Suppressor macrophage (primary cell): ENCODE data around the gene SNX25.
"Not testable (repeated sequence)": the region's sequence is repeated elsewhere in the genome, so short reads cannot be mapped to it uniquely, and the experiment has no call there.

Experiments used
- DNase-seq, 4 experiments: peaks; one replicate each; pipeline ENCODE4 v3.0.0-alpha.2; 2020 to 2022

Gene SNX25

DNA sequence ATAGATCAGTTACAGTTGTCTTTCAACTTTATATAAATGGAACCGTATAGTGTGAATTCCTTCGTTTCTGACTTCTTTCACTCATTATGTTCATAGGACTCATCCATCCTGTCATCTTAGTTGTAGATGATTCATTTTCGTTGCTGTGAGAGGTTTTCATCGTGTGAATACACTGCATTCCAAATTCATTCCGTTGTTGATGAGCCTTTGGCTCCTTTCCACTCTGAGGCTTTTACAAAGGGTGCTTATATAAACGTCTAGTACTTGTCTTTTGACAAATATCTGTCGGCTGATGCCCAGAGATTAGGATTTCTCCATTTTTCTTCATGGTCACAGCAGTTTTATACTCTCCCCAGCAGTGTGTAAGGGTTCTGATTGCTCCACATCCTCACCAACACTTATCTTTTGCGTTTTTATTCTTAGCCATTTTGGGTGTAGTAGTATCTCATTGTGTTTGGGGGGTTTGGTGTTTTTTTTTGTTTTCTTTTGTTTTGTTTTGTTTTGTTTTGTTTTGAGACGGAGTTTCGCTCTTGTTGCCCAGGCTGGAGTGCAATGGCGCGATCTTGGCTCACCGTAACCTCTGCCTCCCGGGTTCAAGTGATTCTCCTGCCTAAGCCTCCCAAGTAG is 137.7 kb downstream of the SNX25 start:
- DNase-seq, result no peak

GRCh38 chr4:185351691-185352090 is 142.3 kb downstream of the SNX25 start:
- no peak for DNase-seq

GRCh38 chr4:185352202-185352601 is 142.8 kb downstream of the SNX25 start:
- no peak for DNase-seq

DNA sequence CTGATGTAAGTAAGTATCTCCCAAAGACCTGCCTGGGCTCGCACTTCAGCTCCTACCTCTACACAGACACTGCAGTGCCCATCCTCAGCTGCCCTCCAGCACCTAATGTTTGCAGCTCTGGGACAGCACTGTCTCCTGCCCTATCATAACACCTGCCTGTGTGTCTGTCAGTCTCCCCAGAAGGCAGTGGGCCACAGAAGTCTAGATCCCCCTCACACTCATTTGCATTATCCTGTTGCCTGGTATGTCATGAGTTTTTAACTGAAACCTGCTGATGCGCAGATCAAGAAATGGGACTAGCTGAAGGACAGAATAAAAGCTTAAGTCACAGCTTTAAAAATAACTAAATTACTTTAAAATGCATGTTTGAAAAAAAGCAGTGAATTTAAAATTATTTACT is 143.3 kb downstream of the SNX25 start:
- DNase-seq, result no peak

- no peak for DNase-seq
Observed at GRCh38 chr4:185357211-185357610, 147.8 kb downstream of the SNX25 start.

- no peak for DNase-seq
Observed at GRCh38 chr4:185357733-185358440, 148.5 kb downstream of the SNX25 start.

GRCh38 chr4:185358514-185358913 is 149.1 kb downstream of the SNX25 start:
- DNase-seq, result peak in 1 of 4 experiments; percentile 6

DNA sequence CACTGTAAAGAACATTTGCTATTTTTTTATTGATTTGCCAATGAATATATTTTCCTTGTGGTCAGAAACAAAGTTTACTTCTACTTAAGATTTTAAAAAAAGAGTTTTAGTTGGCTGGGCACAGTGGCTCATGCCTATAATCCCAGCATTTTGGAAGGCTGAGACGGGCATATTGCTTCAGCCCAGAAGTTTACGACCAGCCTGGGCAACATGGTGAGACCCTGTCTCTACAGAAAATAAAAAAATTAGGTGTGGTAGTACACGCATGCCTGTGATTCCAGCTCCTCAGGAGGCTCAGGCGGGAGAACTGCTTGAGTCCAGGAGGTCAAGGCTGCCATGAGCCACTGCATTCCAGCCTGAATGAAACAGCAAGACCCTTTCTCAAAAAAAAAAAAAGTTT is 149.6 kb downstream of the SNX25 start:
- DNase-seq, result no peak

DNA sequence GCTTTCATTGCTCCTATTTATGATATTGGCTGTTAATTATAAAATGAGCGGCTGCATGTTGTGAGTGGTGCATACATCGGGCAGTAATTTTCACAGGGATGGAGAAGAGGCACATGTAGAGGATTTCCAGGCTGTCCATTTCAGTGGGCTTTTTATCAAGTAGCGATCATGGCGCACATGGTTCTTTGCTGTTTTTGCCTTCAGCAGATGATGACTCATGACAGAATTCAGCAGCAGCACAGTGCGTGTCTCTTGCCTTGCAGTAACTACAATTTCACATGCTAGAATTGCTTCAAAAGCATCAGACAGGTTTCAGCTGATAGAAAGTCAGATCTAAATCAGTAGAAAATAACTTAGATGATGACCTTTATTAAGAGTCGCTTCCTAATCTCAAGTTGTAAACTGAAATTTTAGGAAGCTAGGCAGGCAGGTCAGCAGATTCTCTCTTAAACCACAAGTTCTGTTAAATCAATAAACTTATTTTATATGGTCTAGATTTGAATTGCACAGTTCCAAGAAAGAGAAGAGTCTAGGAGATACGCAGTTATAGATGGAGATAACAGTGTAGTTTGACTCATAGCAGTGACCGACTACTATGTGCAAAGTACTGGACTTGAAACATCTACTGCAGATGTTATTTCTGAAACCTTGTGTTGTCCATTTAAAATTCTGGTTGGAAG is 150.5 kb downstream of the SNX25 start:
- no peak for DNase-seq

- no peak for DNase-seq
Observed at GRCh38 chr4:185361872-185362271, 152.5 kb downstream of the SNX25 start.

DNA sequence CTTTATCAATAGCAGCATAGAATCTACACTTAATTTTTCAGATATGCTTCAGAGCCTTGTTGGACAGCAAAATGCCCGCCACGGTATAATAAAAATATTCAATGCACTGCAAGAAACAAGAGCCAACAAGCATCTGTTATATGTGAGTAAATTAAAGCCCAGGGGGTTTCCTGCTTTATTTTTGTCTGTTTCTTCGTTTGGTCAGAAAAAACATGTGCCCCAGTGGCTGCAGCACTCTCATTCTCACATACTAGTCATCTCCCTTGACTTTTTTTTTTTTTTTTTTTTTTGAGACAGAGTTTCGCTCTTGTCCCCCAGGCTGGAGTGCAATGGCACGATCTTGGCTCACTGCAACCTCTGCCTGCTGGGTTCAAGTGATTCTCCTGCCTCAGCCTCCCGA is 153.2 kb downstream of the SNX25 start:
- DNase-seq, result not testable (repeated sequence)

GRCh38 chr4:185363251-185363650 is 153.9 kb downstream of the SNX25 start:
- DNase-seq, result no peak

- DNase-seq, result no peak
Observed at GRCh38 chr4:185364886-185365285, 155.5 kb downstream of the SNX25 start.

DNA sequence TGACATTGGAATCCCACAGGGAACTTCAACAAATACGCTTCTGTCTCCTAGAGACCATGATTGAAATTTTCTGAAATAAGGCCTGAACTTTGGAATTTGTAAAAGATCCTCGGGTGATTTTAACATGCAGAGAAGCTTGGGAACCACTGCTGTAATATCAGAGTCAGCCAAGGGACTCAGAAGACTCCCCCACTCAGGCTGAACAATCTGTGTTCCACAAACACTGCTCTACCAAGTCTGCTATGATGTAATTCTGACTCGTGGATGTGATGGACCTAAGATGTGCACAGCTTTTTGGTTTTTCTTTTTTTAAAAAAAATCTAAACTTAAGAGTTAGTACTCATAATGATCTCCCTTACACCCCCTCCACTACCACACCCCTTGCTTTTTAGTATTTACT is 160.3 kb downstream of the SNX25 start:
- DNase-seq, result no peak

DNA sequence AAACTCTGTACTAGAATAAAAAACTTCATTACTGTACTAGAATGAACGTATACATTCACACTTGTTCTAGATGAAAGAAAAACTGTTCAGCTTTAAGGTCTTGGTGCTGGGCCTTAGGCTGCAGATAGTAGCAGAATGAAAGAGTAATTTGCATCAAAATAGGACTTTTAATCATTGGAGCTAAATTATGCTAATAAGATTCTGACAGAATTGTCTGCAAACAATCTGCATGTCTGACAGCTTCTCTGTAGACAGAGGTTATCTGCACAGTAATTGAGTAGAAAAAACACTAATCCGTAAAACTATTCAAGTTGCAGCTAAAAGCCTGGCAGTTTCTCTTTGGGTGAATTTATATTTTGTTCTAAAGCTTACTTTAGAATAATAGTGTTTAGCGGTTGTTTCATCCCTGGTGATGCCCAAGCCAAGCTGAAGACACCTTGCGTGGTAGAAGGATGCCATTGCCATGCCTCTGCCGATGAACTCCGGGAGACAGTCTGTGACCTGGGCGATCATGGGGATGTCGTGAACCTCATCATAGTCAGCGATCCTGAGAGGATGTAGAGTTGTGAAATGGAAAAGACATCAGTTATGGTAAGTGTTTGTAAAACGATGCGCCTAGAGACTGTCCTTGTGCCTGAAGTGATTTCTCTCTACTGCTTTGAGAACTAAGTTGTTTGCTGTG is 161.0 kb downstream of the SNX25 start:
- DNase-seq, result no peak

DNA sequence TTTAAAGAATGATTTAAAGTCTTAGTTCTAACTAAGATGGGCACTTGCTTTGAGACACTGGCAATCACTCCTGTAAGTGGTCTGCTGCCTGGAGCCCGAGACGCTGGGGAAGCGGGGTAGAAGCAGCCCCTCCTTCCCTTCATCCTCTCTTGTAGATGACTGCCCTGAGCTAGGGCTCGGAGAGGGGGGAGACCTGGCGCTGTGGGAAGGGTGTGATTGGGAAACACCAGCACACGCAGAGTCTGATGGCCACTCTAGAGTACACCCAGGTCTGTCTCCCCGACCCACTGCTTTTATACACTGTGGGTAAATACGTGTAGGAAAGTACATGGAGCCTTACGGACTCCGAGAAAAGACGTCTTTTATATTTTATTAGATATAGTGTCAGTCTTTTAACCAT is 162.3 kb downstream of the SNX25 start:
- DNase-seq, result no peak

GRCh38 chr4:185374027-185374426 is 164.6 kb downstream of the SNX25 start:
- DNase-seq, result no peak

DNA sequence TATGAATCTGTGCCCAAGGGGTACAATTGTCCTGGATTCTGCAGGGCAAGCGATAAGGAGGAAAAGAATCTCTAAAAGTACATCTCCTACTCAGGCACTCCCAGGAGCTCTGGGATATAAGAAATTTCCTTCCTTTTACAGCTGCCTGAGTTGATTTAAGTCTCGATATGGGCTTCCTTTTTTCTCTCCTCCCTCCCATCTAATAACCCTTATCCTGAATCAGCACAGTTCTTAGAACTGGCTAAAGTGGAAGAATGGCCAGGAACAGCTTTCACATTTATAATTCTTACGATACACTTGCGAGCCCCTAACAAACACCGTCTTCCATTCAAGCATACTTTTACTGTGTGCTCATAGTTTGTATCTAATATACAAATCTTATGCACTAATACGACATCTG is 165.2 kb downstream of the SNX25 start:
- DNase-seq, result no peak

GRCh38 chr4:185378264-185378663 is 168.9 kb downstream of the SNX25 start:
- DNase-seq, result no peak

DNA sequence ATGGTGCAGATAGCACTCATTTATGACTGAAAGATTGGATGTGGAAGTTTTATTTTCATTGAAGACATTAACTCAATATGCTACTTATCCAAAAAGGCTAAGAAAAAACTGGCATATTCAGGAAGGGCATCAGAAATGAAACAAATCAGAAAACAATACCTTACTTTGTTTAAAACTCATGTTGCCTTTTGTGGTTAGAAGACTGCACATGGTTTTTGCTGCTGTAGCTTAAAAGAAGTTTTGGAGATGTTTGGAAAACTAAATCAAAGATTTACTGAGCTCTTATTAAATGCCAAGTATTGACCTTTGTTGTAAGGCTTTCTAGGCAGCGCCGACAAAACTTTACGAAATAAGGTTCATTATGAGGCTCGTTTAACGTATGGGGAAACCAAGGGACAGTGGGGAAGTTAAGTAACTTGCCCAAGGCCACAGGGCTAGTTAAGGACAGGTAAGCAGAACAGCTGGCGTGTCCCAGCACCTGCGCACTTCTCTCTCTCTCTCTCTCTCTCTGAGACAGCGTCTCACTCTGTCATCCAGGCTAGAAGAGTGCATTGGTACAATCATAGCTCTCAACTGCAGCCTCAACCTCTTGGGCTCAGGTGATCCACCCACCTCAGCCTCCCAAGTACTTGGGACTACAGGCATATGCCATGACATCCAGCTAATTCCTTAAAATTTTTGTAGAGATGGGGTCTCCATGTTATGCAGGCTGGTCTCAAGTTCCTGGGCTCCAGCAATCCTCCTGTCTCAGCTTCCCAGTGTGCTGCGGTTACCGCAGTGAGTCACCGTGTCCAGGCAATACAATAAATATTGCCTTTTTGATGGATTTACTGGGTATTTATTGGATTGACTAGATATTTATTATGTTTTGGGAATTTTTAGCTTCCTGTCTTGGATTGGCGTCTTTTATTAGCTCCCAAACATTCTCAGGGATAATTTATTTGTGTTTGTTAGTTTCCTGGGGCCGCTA is 170.2 kb downstream of the SNX25 start:
- DNase-seq, result no peak

- no peak for DNase-seq
Observed at GRCh38 chr4:185380320-185380719, 170.9 kb downstream of the SNX25 start.
